Measurements from ENCODE around the gene HDHD3.

The HDHD3 gene

DNA sequence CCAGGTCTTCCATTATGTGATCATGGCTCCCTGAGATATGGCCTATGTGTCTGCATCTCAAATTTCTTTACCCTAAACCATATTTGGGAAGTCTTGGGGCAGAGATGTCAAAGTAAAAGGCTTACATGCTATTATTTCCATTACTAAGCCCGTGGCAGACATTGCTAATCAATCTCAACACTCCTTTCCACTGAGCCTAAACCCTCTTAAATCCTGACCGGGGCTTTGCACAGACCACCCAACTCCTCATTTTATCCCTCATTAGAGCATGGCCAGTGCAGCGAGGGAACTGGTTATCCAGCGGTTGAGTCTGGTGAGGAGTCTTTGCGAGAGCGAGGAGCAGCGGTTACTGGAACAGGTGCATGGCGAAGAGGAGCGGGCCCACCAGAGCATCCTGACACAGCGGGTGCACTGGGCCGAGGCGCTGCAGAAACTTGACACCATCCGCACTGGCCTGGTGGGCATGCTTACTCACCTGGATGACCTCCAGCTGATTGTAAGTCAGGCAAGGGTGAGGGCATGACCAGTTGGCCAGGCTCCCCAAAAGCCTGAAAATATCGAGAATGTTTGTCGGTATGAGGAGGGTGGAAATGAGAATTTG is 16.4 kb downstream of the HDHD3 start:
- no peak for TF ChIP-seq GLIS3 (CRISPR knock-in tag; IDR thresholded peaks at IDR 0.05)
- TF ChIP-seq, protein P1, sequence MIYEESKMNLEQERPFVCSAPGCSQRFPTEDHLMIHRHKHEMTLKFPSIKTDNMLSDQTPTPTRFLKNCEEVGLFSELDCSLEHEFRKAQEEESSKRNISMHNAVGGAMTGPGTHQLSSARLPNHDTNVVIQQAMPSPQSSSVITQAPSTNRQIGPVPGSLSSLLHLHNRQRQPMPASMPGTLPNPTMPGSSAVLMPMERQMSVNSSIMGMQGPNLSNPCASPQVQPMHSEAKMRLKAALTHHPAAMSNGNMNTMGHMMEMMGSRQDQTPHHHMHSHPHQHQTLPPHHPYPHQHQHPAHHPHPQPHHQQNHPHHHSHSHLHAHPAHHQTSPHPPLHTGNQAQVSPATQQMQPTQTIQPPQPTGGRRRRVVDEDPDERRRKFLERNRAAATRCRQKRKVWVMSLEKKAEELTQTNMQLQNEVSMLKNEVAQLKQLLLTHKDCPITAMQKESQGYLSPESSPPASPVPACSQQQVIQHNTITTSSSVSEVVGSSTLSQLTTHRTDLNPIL (CRISPR knock-in tag; IDR thresholded peaks at IDR 0.05; ENCODE audit: low read depth), result no peak
- no peak for TF ChIP-seq ZNF70 (CRISPR knock-in tag; IDR thresholded peaks at IDR 0.05)
- no peak for TF ChIP-seq ZC3H10 (CRISPR knock-in tag; IDR thresholded peaks at IDR 0.05)
- no peak for TF ChIP-seq ZNF565 (CRISPR knock-in tag; conservative IDR thresholded peaks at IDR 0.05; ENCODE audit: low read depth)
- no peak for TF ChIP-seq ESRRG (CRISPR knock-in tag; IDR thresholded peaks at IDR 0.05)
- no peak for TF ChIP-seq RARB (CRISPR knock-in tag; IDR thresholded peaks at IDR 0.05)
- no peak for TF ChIP-seq ZFP30 (CRISPR knock-in tag; IDR thresholded peaks at IDR 0.05)
- ATAC-seq, result no peak

DNA sequence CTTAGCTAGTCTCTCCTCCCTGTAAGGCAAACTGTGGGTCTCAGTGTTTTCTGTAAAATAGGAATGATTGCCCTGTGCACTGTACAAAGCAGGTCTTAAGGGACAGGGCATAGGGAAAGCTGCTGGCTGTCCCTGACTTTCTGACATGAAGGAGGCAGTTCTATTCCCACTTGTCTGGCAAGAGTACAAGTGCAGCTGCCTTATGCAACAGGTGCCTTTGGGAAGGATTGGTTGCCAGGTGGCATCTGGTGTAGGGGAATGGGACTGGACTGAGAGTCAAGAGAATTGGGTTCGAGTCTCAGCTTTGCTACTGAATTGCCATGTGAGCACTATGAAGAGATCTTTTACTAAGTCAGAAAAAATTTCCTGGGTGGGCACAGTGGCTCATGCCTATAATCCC is 17.4 kb downstream of the HDHD3 start:
- no peak for TF ChIP-seq ZFP3 (CRISPR knock-in tag; IDR thresholded peaks at IDR 0.05)
- no peak for TF ChIP-seq BACH2 (CRISPR knock-in tag; IDR thresholded peaks at IDR 0.05; ENCODE audit: borderline replicate concordance)
- no peak for TF ChIP-seq ZNF565 (CRISPR knock-in tag; conservative IDR thresholded peaks at IDR 0.05; ENCODE audit: low read depth)
- no peak for TF ChIP-seq ZNF70 (CRISPR knock-in tag; IDR thresholded peaks at IDR 0.05)
- TF ChIP-seq PPARA (CRISPR knock-in tag; IDR thresholded peaks at IDR 0.05; ENCODE audit: borderline replicate concordance), result no peak
- TF ChIP-seq ISL1 (CRISPR knock-in tag; IDR thresholded peaks at IDR 0.05), result no peak
- no peak for TF ChIP-seq CSDC2 (CRISPR knock-in tag; IDR thresholded peaks at IDR 0.05)
- no peak for TF ChIP-seq OSR1 (CRISPR knock-in tag; IDR thresholded peaks at IDR 0.05)
- no peak for TF ChIP-seq RARB (CRISPR knock-in tag; IDR thresholded peaks at IDR 0.05)
- no peak for TF ChIP-seq SNAI2 (CRISPR knock-in tag; IDR thresholded peaks at IDR 0.05)
- no peak for TF ChIP-seq GLIS3 (CRISPR knock-in tag; IDR thresholded peaks at IDR 0.05)
- no peak for TF ChIP-seq ZC3H10 (CRISPR knock-in tag; IDR thresholded peaks at IDR 0.05)
- no peak for TF ChIP-seq ARNTL (CRISPR knock-in tag; IDR thresholded peaks at IDR 0.05; ENCODE audit: borderline replicate concordance, low read depth)
- TF ChIP-seq, protein P1 (CRISPR knock-in tag; IDR thresholded peaks at IDR 0.05; ENCODE audit: low read depth), result no peak
- TF ChIP-seq, protein P2, sequence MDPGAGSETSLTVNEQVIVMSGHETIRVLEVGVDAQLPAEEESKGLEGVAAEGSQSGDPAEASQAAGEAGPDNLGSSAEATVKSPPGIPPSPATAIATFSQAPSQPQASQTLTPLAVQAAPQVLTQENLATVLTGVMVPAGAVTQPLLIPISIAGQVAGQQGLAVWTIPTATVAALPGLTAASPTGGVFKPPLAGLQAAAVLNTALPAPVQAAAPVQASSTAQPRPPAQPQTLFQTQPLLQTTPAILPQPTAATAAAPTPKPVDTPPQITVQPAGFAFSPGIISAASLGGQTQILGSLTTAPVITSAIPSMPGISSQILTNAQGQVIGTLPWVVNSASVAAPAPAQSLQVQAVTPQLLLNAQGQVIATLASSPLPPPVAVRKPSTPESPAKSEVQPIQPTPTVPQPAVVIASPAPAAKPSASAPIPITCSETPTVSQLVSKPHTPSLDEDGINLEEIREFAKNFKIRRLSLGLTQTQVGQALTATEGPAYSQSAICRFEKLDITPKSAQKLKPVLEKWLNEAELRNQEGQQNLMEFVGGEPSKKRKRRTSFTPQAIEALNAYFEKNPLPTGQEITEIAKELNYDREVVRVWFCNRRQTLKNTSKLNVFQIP (CRISPR knock-in tag; IDR thresholded peaks at IDR 0.05; ENCODE audit: borderline replicate concordance, low read depth), result no peak
- TF ChIP-seq, protein P3, sequence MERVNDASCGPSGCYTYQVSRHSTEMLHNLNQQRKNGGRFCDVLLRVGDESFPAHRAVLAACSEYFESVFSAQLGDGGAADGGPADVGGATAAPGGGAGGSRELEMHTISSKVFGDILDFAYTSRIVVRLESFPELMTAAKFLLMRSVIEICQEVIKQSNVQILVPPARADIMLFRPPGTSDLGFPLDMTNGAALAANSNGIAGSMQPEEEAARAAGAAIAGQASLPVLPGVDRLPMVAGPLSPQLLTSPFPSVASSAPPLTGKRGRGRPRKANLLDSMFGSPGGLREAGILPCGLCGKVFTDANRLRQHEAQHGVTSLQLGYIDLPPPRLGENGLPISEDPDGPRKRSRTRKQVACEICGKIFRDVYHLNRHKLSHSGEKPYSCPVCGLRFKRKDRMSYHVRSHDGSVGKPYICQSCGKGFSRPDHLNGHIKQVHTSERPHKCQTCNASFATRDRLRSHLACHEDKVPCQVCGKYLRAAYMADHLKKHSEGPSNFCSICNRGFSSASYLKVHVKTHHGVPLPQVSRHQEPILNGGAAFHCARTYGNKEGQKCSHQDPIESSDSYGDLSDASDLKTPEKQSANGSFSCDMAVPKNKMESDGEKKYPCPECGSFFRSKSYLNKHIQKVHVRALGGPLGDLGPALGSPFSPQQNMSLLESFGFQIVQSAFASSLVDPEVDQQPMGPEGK (CRISPR knock-in tag; IDR thresholded peaks at IDR 0.05; ENCODE audit: borderline replicate concordance), result no peak
- TF ChIP-seq, protein P4, sequence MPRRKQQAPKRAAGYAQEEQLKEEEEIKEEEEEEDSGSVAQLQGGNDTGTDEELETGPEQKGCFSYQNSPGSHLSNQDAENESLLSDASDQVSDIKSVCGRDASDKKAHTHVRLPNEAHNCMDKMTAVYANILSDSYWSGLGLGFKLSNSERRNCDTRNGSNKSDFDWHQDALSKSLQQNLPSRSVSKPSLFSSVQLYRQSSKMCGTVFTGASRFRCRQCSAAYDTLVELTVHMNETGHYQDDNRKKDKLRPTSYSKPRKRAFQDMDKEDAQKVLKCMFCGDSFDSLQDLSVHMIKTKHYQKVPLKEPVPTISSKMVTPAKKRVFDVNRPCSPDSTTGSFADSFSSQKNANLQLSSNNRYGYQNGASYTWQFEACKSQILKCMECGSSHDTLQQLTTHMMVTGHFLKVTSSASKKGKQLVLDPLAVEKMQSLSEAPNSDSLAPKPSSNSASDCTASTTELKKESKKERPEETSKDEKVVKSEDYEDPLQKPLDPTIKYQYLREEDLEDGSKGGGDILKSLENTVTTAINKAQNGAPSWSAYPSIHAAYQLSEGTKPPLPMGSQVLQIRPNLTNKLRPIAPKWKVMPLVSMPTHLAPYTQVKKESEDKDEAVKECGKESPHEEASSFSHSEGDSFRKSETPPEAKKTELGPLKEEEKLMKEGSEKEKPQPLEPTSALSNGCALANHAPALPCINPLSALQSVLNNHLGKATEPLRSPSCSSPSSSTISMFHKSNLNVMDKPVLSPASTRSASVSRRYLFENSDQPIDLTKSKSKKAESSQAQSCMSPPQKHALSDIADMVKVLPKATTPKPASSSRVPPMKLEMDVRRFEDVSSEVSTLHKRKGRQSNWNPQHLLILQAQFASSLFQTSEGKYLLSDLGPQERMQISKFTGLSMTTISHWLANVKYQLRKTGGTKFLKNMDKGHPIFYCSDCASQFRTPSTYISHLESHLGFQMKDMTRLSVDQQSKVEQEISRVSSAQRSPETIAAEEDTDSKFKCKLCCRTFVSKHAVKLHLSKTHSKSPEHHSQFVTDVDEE (CRISPR knock-in tag; IDR thresholded peaks at IDR 0.05), result no peak
- TF ChIP-seq TOX (CRISPR knock-in tag; IDR thresholded peaks at IDR 0.05; ENCODE audit: borderline replicate concordance), result no peak
- ATAC-seq, result no peak

DNA sequence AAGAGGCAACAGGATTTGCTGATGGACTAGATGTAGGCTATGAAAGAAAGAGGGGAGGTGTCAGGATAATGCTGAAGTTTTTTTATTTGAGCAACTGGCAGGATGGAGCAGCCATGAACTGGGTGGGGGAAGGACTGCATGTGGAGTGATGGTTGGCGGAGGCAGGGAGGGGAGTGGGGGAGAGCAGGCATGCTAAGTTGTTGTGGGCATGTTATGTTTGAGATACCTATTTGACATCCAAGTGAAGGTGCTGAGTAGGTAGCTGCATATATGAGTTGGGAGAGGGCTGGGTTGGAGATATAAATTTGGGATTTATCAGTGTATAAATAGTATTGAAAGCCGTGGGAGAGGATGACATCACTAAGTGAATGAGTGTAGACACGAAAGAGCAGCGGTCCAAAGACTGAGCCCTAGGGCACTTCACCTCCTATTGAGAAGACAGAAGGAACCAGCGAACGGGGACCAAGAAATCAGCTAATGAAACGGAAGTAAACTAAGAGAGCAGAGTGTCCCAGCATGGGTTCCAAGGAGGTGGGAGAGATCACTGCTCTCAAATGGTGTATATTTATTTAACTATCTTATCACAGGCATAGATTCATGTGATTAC is 20.0 kb downstream of the HDHD3 start:
- no peak for ATAC-seq
- TF ChIP-seq, protein P3 (CRISPR knock-in tag; IDR thresholded peaks at IDR 0.05; ENCODE audit: borderline replicate concordance), result no peak
- TF ChIP-seq ZNF565 (CRISPR knock-in tag; conservative IDR thresholded peaks at IDR 0.05; ENCODE audit: low read depth) (no peak), ZNF8 (CRISPR knock-in tag; IDR thresholded peaks at IDR 0.05) (no peak), ISL1 (CRISPR knock-in tag; IDR thresholded peaks at IDR 0.05) (no peak)
- TF ChIP-seq, protein P4 (CRISPR knock-in tag; IDR thresholded peaks at IDR 0.05), result no peak
- TF ChIP-seq, protein P2 (CRISPR knock-in tag; IDR thresholded peaks at IDR 0.05; ENCODE audit: borderline replicate concordance, low read depth), result no peak
